GM15510 (cell line): ENCODE results near the gene TRAPPC4.
A peak's percentile ranks its signal among the peaks of the same experiment; 100 is the strongest.

ENCODE experiments used
- POLR2A ChIP-seq: IDR thresholded peaks from 3 replicates; pipeline ENCODE4 v1.6.1; 2011; ENCODE audit warnings: borderline replicate concordance; ENCODE audit not compliant: insufficient read length; ENCODE audit errors: extremely low read depth

TRAPPC4 gene

GRCh38 chr11:119018074-119018938 lies at the start of gene TRAPPC4, which contains the start of gene RPS25:
Gene TRAPPC4 (plus strand): TSS chr11:119018766. CDS start chr11:119018796, 30 bp downstream.
Gene RPS25 (minus strand): TSS chr11:119018343. CDS start chr11:119018284, 59 bp downstream.
- peak; percentile 86 for TF ChIP-seq POLR2A

GRCh38 chr11:118971646-118972045 lies 46.9 kb upstream of the TRAPPC4 start, which contains the start of gene FOXR1:
Gene FOXR1 (plus strand): TSS chr11:118971761. CDS start chr11:118971932, 171 bp downstream.
- no peak for TF ChIP-seq POLR2A

GRCh38 chr11:118973985-118974384 lies 44.6 kb upstream of the TRAPPC4 start:
- no peak for TF ChIP-seq POLR2A

GRCh38 chr11:118975771-118976709 lies 42.5 kb upstream of the TRAPPC4 start:
- TF ChIP-seq POLR2A: no peak

GRCh38 chr11:118979434-118979833 lies 39.1 kb upstream of the TRAPPC4 start:
- TF ChIP-seq POLR2A: no peak

GRCh38 chr11:118980191-118980881 lies 38.2 kb upstream of the TRAPPC4 start:
- TF ChIP-seq POLR2A: no peak

- TF ChIP-seq POLR2A: no peak
Measured at GRCh38 chr11:118984825-118985224, 33.7 kb upstream of the TRAPPC4 start.

GRCh38 chr11:118988280-118988679 lies 30.3 kb upstream of the TRAPPC4 start:
- no peak for TF ChIP-seq POLR2A

GRCh38 chr11:118996926-118997626 lies 21.5 kb upstream of the TRAPPC4 start:
- no peak for TF ChIP-seq POLR2A

GRCh38 chr11:118997627-118998387 lies 20.8 kb upstream of the TRAPPC4 start, which contains the start of gene CENATAC:
Gene CENATAC (plus strand): TSS chr11:118998138. CDS start chr11:118998198, 60 bp downstream.
- TF ChIP-seq POLR2A: peak; percentile 93

GRCh38 chr11:118998388-118998717 lies 20.2 kb upstream of the TRAPPC4 start:
- no peak for TF ChIP-seq POLR2A

GRCh38 chr11:118998822-118999221 lies 19.7 kb upstream of the TRAPPC4 start:
- no peak for TF ChIP-seq POLR2A

- no peak for TF ChIP-seq POLR2A
Measured at GRCh38 chr11:119000906-119001305, 17.7 kb upstream of the TRAPPC4 start.
